HG03097 (cell line): ENCODE results near the gene NXPE2.

ENCODE experiments used
- ATAC-seq: cut with Tn5 transposase; IDR thresholded peaks from one replicate; pipeline ENCODE4 v1.9.1; 2021; ENCODE audit not compliant: unreplicated experiment, low FRiP score

Gene NXPE2

DNA sequence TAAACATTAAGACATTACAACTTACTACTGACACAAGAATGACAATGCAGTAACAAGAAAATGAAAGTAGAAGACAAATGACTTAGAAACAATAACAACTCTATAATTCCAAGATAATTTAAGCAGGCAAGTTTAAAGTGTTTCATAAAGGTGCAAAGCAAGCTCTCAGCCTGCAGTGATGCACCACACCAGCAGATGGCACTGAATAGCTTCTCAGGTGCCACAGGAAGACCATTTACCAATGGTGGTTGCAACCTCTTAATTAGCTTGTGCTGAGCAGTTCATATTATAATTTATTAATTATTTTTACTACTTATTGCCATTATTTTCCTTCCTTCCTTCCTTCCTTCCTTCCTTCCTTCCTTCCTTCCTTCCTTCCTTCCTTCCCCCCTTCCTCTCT is 60.6 kb downstream of the NXPE2 start:
- no peak for ATAC-seq

GRCh38 chr11:114745150-114745671 is 66.9 kb downstream of the NXPE2 start:
- no peak for ATAC-seq

DNA sequence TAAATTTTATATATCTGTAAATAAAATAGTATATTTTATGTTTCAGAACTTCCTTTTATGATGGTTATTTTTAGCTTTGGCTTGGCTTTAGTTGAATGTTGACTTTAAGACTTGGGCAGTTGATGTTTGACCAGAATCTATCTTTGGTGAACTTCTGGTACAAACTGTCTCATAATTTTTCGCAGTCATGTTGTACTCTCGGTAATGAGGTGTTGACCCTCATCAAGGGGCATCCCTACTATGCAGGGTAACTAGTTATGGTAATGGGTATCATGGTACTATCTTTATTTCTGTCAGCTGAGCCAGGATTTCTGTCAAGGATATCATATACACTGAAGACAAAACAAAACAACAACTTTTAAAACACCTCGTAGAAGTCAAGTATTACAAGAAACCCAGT is 67.7 kb downstream of the NXPE2 start:
- no peak for ATAC-seq
